ENCODE data around the gene NEU2. TPM values are rescaled to one million over a fixed set of nuclear protein-coding genes. Genes with fewer than 3 reads are reported as not detected.

The NEU2 gene
- total RNA-seq, 1 donor from 2014 or later = not detected

GRCh38 chr2:233068762-233069418 is 36.4 kb downstream of the NEU2 start:
- TF ChIP-seq CTCF (IDR thresholded peaks at IDR 0.05; ENCODE audit: insufficient read depth, low read length, severe bottlenecking) = no peak
- Histone ChIP-seq H3K4me3 (ENCODE audit: low read depth, low read length) (no peak overlapping the region), H3K27me3 (ENCODE audit: control insufficient read depth, insufficient read depth, low read length) (peaks cover 2% of the 10 kb centered on the region), H3K36me3 (ENCODE audit: control insufficient read depth, insufficient read depth, low read length) (no peaks in the 10 kb centered on the region)
- DNase-seq (ENCODE audit: low read depth) (no peak), FAIRE-seq (peak; percentile 81)

DNA sequence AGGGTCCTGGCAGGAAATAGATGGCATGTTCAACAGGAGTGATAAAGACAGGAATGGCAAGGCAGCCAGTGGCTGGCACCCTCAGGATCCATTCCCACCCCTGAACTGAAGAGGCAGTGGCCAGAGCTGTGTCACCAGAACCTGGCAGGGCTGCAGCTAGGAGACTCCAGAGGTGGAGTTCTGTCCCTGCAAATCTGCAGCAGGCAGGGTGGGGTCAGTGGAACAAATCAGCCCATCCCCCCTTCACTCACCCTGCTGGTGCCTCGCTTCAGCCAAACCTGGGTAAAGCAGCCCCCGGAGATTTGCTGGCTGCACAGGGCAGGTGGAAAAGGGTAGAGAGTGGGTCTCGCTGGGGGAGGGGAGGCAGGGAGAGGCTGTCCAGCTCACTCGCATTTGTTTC is 40.4 kb downstream of the NEU2 start:
- Histone ChIP-seq H3K27me3 (ENCODE audit: control insufficient read depth, insufficient read depth, low read length) (peaks cover 2% of the 10 kb centered on the region), H3K4me3 (ENCODE audit: low read depth, low read length) (no peak overlapping the region), H3K36me3 (ENCODE audit: control insufficient read depth, insufficient read depth, low read length) (no peaks in the 10 kb centered on the region)
- no peak for FAIRE-seq
- TF ChIP-seq CTCF (IDR thresholded peaks at IDR 0.05; ENCODE audit: insufficient read depth, low read length, severe bottlenecking) = no peak
- no peak for DNase-seq (ENCODE audit: low read depth)

DNA sequence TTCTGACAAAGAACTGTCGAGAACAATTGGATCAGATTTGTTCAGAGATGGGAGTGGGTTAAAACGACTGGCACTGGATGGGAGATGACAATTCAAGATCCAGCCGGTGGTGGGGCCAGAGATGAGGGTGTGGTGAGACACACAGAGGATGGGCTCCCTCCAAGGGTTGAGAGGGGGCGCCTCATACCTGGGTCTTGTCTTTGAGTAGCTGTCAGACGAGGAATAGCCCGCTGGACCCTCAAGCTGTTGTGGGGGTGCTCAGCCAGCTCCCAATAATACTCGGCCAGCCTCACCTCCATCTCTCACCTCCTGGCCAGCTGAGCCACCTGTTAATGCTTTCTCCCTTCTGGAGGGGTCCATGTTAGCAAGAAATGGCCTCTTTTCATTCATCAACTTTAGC is 41.6 kb downstream of the NEU2 start:
- DNase-seq (ENCODE audit: low read depth) = no peak
- Histone ChIP-seq H3K27me3 (ENCODE audit: control insufficient read depth, insufficient read depth, low read length) (no peaks in the 10 kb centered on the region), H3K4me3 (ENCODE audit: low read depth, low read length) (no peak overlapping the region), H3K36me3 (ENCODE audit: control insufficient read depth, insufficient read depth, low read length) (no peaks in the 10 kb centered on the region)
- FAIRE-seq = no peak
- no peak for TF ChIP-seq CTCF (IDR thresholded peaks at IDR 0.05; ENCODE audit: insufficient read depth, low read length, severe bottlenecking)

DNA sequence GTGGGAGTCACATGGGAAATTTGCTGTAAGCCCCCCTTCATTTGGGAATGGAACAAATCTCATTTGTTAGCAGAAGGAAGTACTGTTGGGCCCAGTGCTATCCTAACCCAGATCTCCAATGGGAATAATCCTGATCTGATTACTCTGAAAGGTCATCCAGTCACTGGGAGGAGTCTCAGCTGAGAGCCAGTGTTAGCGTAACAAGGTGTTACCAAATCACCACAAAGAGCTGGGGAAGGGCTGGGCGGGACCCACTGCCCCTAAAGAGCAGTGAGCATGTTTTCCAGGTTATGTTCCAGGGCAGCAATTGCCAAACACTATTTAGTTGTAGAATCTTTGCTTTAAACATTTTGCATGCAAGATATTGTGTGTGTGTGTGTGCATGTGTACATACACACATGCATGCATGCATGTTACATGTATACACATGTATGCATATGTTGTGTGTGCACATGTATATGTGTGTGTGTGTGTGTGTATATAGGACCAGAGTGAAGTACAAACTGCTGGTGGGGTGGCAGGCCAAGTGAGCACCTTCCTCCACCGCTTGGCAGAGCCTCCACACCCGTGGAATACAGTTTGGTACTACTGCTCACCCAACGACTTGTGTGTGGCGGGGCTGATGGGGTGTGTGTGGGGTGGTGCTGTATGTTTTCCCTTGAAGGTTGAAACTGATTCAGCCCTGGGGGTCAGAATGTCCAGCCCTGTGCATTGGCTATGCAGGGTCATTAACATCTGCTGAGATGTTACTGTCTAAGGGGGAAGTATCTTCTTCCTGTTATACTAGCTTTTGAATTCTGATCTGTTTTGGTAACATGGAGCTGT is 42.9 kb downstream of the NEU2 start:
- DNase-seq (ENCODE audit: low read depth) (no peak), FAIRE-seq (no peak)
- Histone ChIP-seq H3K4me3 (ENCODE audit: low read depth, low read length) (no peak overlapping the region), H3K27me3 (ENCODE audit: control insufficient read depth, insufficient read depth, low read length) (no peaks in the 10 kb centered on the region), H3K36me3 (ENCODE audit: control insufficient read depth, insufficient read depth, low read length) (no peaks in the 10 kb centered on the region)
- no peak for TF ChIP-seq CTCF (IDR thresholded peaks at IDR 0.05; ENCODE audit: insufficient read depth, low read length, severe bottlenecking)

- Histone ChIP-seq H3K36me3 (ENCODE audit: control insufficient read depth, insufficient read depth, low read length) (no peaks in the 10 kb centered on the region), H3K27me3 (ENCODE audit: control insufficient read depth, insufficient read depth, low read length) (no peaks in the 10 kb centered on the region), H3K4me3 (ENCODE audit: low read depth, low read length) (no peak overlapping the region)
- DNase-seq (ENCODE audit: low read depth) (no peak), FAIRE-seq (peak; percentile 87)
- no peak for TF ChIP-seq CTCF (IDR thresholded peaks at IDR 0.05; ENCODE audit: insufficient read depth, low read length, severe bottlenecking)
Observed at GRCh38 chr2:233075966-233076339, 43.5 kb downstream of the NEU2 start.

Data from bronchial epithelial cell (primary cell).